ELR (cell line): ENCODE data around the gene NRCAM.

Experiments used
- DNase-seq: peaks from one replicate; pipeline ENCODE4 v3.0.0-alpha.2; 2015; ENCODE audit warnings: low read depth

The NRCAM gene

GRCh38 chr7:108308903-108309302, 147.3 kb downstream of the NRCAM start:
- peak; percentile 7 for DNase-seq

DNA sequence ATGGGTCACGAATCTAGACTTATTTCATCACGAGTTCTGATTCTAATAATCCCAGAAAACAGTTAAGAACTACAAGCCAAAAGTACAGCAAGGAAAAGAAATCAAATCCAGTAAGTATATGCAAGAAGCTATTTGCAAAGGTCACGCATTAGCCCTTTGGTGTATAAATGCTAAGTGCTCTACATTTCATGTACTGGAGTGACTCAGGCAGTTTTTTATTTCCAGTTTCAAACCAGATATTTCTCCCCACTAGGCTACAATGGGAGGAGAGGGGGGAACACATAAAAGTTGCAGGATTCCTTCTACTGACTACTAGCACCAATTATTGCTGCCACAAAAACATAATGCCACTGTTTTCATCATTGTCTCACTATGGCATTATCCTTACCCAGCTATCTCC, 148.0 kb downstream of the NRCAM start:
- no peak for DNase-seq

DNA sequence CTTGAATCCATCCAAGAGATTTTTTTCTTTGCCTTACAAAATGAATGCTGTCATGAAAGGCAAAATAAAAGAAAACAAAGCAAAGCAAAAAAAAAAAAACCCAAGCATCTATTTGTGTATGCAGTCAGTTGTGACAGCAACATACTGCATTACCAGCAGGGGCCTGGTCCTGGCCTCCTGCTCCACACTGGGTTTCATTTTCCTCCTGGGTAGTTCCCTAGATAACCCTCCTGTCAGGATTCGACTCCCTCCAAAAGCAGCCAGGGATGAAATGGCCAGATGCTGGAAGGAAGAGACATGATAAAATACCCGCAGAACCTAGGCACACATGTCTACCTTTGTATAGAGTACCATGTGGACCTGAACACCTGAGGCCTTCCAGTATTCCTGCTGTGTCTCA, 148.6 kb downstream of the NRCAM start:
- DNase-seq = no peak

GRCh38 chr7:108307194-108307593, 149.0 kb downstream of the NRCAM start:
- no peak for DNase-seq

DNA sequence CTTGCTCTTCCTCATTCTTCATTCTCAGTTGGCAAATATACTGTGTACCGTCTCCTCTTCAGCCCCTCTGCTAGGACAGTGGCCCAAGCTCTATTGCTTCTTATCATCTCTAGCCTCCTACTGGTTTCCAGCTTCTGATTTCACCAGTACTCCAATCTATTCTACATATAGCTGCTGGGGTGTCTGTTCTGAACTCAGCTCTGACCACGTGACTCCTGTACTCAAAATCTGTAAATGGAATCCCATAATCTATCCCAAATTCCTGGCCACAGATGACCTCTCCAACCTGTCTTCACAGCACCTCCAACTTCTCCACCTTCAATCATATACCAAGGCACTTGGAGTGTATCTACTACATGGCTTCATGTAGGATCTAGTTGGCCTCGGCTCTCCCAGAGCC, 152.9 kb downstream of the NRCAM start:
- DNase-seq = no peak

DNA sequence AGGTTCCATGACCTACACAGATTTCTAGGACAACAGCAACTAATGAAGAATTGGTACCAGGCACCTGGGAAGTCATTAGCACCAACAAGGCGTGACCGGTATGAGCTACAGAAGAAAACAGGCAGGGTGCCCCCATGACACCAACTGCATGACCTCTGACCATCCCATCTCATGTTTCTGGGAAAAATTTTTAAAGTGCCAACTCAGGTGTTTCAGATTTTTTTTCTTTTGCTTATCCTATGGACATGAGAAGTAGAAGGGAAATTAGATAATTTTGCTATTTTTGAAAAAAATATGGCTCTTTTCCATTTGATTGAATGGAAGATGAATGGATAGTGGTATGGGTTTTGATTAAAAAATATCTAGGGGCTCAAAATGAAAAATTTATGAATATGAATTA, 154.8 kb downstream of the NRCAM start:
- DNase-seq = no peak

- DNase-seq = peak; percentile 58
Measured at GRCh38 chr7:108299251-108299973, 156.8 kb downstream of the NRCAM start.

- DNase-seq = no peak
Measured at GRCh38 chr7:108296911-108297310, 159.3 kb downstream of the NRCAM start.

GRCh38 chr7:108294595-108294994, 161.6 kb downstream of the NRCAM start:
- DNase-seq = peak; percentile 26

DNA sequence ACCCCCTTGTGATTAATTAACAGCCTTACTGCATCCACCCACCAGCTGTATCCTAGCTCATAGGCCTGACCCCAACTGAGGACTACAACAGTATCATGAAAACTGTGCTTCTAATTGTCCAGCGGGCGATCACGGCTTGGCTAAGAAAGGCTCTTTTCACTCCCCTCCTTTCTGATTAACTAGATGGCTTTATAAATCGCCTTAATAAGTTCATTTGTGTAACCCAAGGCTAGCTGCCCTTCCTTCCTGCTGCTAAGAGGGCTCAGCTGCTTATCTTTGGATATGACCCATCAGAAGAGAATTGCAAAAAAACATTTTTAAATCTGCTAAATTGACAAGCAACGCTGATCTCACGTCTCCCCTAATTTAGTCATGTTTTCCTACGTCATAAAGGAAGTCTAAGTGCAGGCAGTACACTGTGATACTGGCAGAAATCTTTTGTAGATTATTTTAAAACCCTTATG, 163.1 kb downstream of the NRCAM start:
- no peak for DNase-seq

DNA sequence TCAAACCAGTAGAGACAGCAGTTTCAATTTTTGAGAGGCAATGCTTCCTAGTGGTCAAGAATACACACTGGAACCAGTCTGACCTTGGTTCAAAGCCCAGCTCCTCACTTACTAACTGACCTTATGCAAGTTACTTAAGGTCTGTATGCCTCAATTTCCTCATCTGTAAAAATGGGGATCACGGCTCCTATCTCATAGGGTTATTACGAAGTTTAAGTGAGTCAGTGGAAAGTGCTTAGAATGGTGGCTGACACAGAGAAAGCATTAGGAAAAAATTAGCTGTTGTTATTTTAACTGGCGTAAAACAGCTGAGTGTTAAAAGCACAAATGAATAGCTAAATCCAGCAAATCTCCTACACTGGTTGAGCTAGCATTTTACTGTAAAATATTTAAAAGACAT, 163.7 kb downstream of the NRCAM start:
- no peak for DNase-seq

DNA sequence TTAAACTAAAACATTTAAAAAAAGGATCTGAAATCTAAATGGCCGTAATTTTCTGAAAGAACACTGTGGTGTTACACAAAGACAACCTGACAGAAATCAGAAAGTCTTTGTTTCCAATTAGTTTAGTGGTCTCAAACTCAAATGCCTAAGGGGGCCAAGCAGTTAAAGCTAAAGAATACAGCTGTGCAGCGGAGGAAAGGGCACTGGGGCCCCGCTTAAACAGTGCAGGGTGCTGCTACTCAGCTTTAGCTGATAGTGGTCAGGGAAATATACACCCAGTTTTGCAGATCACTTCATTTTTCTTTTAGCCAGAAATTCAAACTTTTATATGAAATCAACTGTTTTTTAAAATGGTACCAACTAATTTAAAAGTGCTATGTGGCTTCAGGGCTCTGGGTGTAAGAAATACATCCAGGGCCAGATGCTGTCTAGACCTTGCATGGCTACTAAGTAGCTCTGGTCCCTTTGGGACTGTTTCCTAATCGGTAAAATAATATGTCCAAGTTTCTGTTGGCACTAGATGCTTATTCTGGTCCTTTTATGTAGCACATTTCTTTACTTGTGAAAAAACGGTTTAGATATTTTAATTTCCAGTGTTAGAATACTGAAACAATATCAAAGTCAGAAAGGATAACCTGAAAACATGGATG, 164.3 kb downstream of the NRCAM start:
- DNase-seq = no peak

DNA sequence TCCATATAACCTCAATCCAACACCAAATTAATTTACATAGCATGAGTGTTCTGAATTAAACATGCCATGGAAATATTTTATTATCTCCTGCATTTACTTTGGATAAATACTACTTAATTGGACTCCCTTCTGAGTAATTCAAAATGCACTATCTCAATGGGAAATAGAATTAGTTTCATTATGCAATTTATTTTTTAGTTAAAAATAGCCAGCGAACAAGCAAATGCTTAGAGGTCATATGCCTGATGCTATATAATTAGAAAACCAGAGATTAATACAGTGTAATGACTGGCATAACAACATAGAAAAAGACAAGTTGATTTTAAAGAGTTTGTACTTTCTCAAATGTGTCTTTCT, 165.1 kb downstream of the NRCAM start:
- no peak for DNase-seq

DNA sequence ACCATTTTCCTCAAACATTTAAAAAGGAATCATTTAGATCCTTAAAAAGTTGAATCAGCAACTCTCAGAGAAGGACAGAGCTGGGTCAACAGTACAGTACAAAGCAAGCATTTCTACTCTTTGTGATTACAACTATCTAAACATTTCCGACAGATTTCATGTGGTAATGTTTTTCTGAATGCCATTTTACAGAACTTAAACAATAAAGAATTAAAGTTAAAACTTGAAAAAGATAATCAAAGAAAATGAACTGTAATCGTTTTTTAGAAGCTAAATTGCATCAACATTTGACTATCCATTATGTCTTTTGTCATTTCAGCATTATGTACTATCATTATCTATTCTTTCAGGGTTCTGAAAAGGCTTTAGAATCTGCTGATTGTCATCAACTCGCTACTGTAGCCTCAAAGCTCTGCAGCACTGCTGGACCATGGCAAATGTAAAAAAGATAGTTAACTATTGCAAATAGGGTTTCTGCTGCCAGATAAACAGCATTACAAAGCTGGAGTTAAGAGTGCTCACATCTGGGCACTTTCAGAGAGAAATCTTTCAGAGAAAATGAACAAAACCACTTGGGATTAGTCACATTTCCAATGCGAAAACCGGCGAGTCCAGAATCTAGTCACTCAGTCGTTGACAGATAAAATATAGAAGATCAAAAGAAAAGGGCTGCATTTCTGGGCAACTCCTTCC, 165.6 kb downstream of the NRCAM start:
- no peak for DNase-seq

- no peak for DNase-seq
Measured at GRCh38 chr7:108289852-108290251, 166.4 kb downstream of the NRCAM start.

GRCh38 chr7:108287857-108288256, 168.4 kb downstream of the NRCAM start:
- no peak for DNase-seq

DNA sequence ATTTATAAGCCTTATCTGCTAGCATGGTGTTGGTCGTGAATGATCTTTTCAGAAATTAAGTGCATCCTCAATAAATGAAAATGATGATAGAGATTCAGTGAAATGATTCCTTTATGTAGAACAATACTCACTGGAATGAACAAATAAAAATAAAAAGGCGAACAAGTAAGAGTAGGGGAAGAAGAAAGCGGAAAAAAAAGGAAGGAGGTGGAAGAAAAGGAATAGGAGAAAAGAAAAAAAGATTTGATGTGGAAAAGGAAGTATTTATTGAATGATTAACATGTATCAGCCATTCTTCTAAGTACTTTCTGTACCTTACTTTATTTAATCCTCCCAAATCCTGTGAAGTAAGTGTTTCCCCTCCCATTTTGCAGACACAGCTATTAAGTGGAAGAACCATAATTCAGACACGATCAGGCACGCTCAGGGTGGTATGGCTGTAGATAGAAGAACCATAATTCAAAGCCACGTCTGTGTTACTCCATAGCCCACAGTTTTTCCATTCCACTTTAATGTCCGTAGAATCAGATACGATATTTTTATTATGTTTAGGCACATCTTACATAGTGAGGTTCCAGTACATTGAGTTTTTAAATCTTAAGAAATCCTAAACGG, 169.8 kb downstream of the NRCAM start:
- DNase-seq = no peak

DNA sequence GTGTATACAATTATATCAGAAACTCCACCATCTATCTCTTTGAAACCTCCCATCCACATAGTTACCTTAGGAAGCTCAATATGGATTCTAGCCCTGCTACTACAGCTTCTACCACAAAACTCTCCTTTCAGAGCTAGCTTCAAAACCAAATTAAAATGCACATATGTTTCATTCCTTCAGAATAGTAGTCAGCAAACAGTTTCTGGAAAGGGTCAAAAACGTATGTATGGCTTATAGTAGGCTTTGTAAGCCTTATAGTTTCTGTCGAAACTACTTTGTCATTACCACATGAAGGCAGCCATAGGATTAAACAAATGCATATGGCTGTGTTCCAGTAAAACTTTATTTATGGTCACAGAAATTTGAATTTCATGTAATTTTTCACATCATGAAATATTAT, 170.5 kb downstream of the NRCAM start:
- DNase-seq = no peak

DNA sequence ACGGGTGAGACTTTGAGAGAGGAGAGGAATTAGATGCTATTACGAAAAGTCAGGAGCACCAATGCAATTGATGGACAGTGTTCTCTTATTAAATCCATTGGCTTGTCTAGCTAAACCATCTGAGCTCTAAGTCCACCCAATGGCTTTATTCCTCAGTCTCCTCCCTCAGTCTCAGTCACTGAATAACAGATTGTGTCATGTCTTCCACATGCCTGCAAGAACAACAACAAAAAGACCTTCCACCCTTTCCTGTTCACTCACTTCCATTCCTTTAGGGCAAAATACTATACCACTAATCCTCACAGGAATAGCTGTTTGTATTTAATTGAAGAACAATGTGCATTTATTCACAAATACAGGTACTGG, 171.2 kb downstream of the NRCAM start:
- DNase-seq = no peak

GRCh38 chr7:108284349-108285002, 171.8 kb downstream of the NRCAM start:
- DNase-seq = no peak

DNA sequence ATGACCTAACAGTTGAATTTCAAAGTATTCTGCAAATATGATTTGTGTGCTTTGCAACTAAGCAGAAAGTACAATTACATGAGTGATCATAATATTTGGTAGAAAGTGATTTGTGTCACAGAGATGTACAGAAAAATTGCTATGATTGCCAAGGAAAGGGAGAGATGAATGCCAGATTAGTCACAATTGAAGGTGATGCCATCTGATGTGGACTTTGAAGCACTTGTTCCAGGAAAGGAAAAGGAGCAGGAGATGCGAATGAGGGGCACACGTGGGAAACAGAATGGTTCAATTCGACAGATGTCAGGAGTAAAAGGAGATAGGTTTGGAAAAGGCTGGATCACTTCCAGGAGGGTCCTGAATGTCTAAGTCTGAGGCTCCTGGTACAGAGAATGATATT, 173.0 kb downstream of the NRCAM start:
- no peak for DNase-seq

- DNase-seq = no peak
Measured at GRCh38 chr7:108282427-108282996, 173.7 kb downstream of the NRCAM start.
